HG03457 (cell line): ENCODE data around the gene ATP7B.

Experiments
- ATAC-seq: cut with Tn5 transposase; IDR thresholded peaks from one replicate; pipeline ENCODE4 v1.9.1; 2021; ENCODE audit warnings: moderate number of reproducible peaks; ENCODE audit not compliant: unreplicated experiment

ATP7B gene

GRCh38 chr13:51953347-51954195 lies 57.7 kb downstream of the ATP7B start:
- ATAC-seq = no peak

GRCh38 chr13:51950722-51951121 lies 60.5 kb downstream of the ATP7B start:
- no peak for ATAC-seq

GRCh38 chr13:51946163-51946669 lies 65.0 kb downstream of the ATP7B start:
- ATAC-seq = no peak

GRCh38 chr13:51945149-51945548 lies 66.1 kb downstream of the ATP7B start:
- ATAC-seq = no peak

GRCh38 chr13:51944428-51944827 lies 66.8 kb downstream of the ATP7B start:
- ATAC-seq = no peak

GRCh38 chr13:51943721-51944120 lies 67.5 kb downstream of the ATP7B start:
- no peak for ATAC-seq

- no peak for ATAC-seq
Observed at GRCh38 chr13:51942189-51942588, 69.1 kb downstream of the ATP7B start.

- ATAC-seq = no peak
Observed at GRCh38 chr13:51938454-51938853, 72.8 kb downstream of the ATP7B start.

- no peak for ATAC-seq
Observed at GRCh38 chr13:51937320-51938290, 73.6 kb downstream of the ATP7B start.

GRCh38 chr13:51935326-51936171 lies 75.7 kb downstream of the ATP7B start:
- ATAC-seq = no peak

- no peak for ATAC-seq
Observed at GRCh38 chr13:51934461-51935087, 76.7 kb downstream of the ATP7B start.

GRCh38 chr13:51933466-51934058 lies 77.7 kb downstream of the ATP7B start:
- no peak for ATAC-seq

GRCh38 chr13:51932231-51932630 lies 79.0 kb downstream of the ATP7B start:
- ATAC-seq = no peak

GRCh38 chr13:51931606-51932005 lies 79.6 kb downstream of the ATP7B start:
- ATAC-seq = no peak

GRCh38 chr13:51929699-51930098 lies 81.6 kb downstream of the ATP7B start:
- ATAC-seq = no peak

GRCh38 chr13:51928231-51928630 lies 83.0 kb downstream of the ATP7B start:
- no peak for ATAC-seq

- no peak for ATAC-seq
Observed at GRCh38 chr13:51927129-51927528, 84.1 kb downstream of the ATP7B start.

- no peak for ATAC-seq
Observed at GRCh38 chr13:51926528-51926885, 84.7 kb downstream of the ATP7B start.

- ATAC-seq = no peak
Observed at GRCh38 chr13:51925865-51926527, 85.3 kb downstream of the ATP7B start.
